ENCODE measurements around the gene OR2A7.
"Not testable (repeated sequence)": the region's sequence is repeated elsewhere in the genome, so short reads cannot be mapped to it uniquely, and the experiment has no call there.

The OR2A7 gene

DNA sequence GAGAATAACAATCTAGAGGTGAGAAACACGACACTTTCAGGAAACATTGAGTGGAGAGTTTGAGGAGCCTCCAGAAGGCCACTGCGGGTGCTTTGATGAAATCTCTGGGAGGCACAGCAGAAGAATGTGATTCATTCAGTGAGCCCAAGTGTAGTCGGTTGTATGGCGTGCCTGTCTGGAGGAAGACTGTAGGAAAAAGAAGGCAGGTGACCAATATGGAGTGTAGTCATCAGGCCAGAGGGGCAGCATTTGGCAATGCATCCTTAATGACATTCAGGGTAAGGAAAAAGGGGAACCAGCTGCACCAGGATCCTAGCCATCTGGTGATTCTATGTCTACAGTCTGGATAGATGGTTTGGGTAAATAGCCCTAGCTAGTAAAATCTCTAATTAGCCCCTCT lies 12.3 kb downstream of the OR2A7 start:
- H3K36me3 ChIP-seq (ENCODE audit: control insufficient read depth in 4 of 4, insufficient read depth in 4 of 4, low read length in 3 of 4); CTCF ChIA-PET; H3K27ac ChIP-seq (ENCODE audit: insufficient read depth in 1 of 2, low read depth in 1 of 2, low read length in 2 of 2, poor library complexity in 1 of 2, severe bottlenecking in 2 of 2); H3K27me3 ChIP-seq (replicated peaks in 2 of 5; ENCODE audit: control insufficient read depth in 4 of 5, insufficient read depth in 5 of 5, low read length in 4 of 5); H3K4me3 ChIP-seq (ENCODE audit: control insufficient read depth in 1 of 7, extremely low read depth in 1 of 7, insufficient read depth in 4 of 7, low read depth in 2 of 7, low read length in 6 of 7); DNase-seq; H3K9me3 ChIP-seq (ENCODE audit: control extremely low read depth in 1 of 5, control insufficient read depth in 4 of 5, insufficient read depth in 2 of 5, low read depth in 1 of 5, low read length in 4 of 5); POLR2A ChIA-PET; H3K4me1 ChIP-seq (ENCODE audit: control extremely low read depth in 1 of 4, control insufficient read depth in 4 of 4, insufficient read depth in 4 of 4, low read length in 3 of 4): not testable (repeated sequence)
- WGBS (ENCODE audit: insufficient coverage): no CpG with 5 or more reads among the region's 4 CpGs

DNA sequence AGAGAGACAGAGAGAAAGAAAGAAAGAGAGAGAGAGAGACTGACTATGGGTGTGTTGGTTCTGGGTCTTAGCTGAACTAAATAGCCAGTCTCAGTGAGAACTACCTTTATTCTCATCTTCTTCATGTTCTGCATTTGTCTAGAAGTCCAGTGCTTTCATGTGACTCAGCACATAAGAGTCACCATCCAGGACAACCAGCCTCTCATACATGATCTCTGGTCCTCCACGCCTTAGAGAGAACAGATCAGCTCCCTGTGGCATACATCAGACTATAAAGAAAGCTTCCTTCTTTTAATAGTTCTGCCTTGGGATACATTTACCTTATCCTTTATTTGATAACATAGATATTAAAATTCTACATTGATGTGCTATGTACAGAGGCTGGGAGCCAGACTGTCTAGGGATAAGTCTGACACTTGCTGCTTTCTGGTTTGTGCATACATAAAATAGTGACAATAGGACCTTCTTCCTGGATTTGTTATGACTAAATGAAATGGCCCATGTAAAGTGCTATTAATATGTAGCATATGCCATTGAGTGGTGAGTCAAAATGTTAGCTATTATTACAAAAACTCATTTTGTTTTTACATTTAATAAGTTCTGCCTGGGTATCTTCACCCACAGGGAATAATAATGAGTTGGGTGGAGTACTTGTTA lies 16.8 kb downstream of the OR2A7 start:
- CTCF ChIA-PET: not testable (repeated sequence)
- no CpG with 5 or more reads among the region's 1 CpG for WGBS (ENCODE audit: insufficient coverage)

GRCh38 chr7:144246967-144247366 lies 17.6 kb downstream of the OR2A7 start:
- H3K4me1 ChIP-seq (ENCODE audit: control extremely low read depth in 1 of 4, control insufficient read depth in 4 of 4, insufficient read depth in 4 of 4, low read length in 3 of 4); H3K27ac ChIP-seq (ENCODE audit: insufficient read depth in 1 of 2, low read depth in 1 of 2, low read length in 2 of 2, poor library complexity in 1 of 2, severe bottlenecking in 2 of 2); DNase-seq; H3K27me3 ChIP-seq (replicated peaks in 2 of 5; ENCODE audit: control insufficient read depth in 4 of 5, insufficient read depth in 5 of 5, low read length in 4 of 5); POLR2A ChIA-PET; H3K4me3 ChIP-seq (ENCODE audit: control insufficient read depth in 1 of 7, extremely low read depth in 1 of 7, insufficient read depth in 4 of 7, low read depth in 2 of 7, low read length in 6 of 7); CTCF ChIA-PET; H3K9me3 ChIP-seq (ENCODE audit: control extremely low read depth in 1 of 5, control insufficient read depth in 4 of 5, insufficient read depth in 2 of 5, low read depth in 1 of 5, low read length in 4 of 5); H3K36me3 ChIP-seq (ENCODE audit: control insufficient read depth in 4 of 4, insufficient read depth in 4 of 4, low read length in 3 of 4): not testable (repeated sequence)
- no CpG with 5 or more reads among the region's 5 CpGs for WGBS (ENCODE audit: insufficient coverage)

More for the DNA sequence above, 16.8 kb downstream of the OR2A7 start:
- H3K36me3 ChIP-seq (ENCODE audit: control insufficient read depth in 4 of 4, insufficient read depth in 4 of 4, low read length in 3 of 4); DNase-seq; H3K27me3 ChIP-seq (replicated peaks in 2 of 5; ENCODE audit: control insufficient read depth in 4 of 5, insufficient read depth in 5 of 5, low read length in 4 of 5); H3K27ac ChIP-seq (ENCODE audit: insufficient read depth in 1 of 2, low read depth in 1 of 2, low read length in 2 of 2, poor library complexity in 1 of 2, severe bottlenecking in 2 of 2); H3K4me1 ChIP-seq (ENCODE audit: control extremely low read depth in 1 of 4, control insufficient read depth in 4 of 4, insufficient read depth in 4 of 4, low read length in 3 of 4); H3K4me3 ChIP-seq (ENCODE audit: control insufficient read depth in 1 of 7, extremely low read depth in 1 of 7, insufficient read depth in 4 of 7, low read depth in 2 of 7, low read length in 6 of 7); H3K9me3 ChIP-seq (ENCODE audit: control extremely low read depth in 1 of 5, control insufficient read depth in 4 of 5, insufficient read depth in 2 of 5, low read depth in 1 of 5, low read length in 4 of 5); POLR2A ChIA-PET: not testable (repeated sequence)

DNA sequence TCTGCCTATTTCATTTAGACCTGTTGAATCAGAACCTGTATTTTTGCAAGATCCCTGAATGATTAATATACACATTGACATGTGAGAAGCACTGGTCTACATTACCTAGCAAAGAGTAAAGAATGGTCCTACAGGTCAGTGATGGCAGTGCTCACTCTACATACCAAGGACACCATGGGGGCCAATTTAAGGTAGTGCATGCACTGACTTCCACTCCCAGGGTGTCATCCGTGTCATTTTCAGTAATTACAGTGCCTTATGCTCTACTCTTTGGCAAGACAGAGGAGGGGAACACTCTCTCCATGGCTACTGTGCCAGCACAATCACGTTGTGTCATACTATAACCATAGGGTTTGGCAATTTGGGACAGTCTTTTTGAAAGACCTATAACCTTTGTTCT lies 19.2 kb downstream of the OR2A7 start:
- H3K27me3 ChIP-seq (replicated peaks in 2 of 5; ENCODE audit: control insufficient read depth in 4 of 5, insufficient read depth in 5 of 5, low read length in 4 of 5); H3K4me1 ChIP-seq (ENCODE audit: control extremely low read depth in 1 of 4, control insufficient read depth in 4 of 4, insufficient read depth in 4 of 4, low read length in 3 of 4); H3K4me3 ChIP-seq (ENCODE audit: control insufficient read depth in 1 of 7, extremely low read depth in 1 of 7, insufficient read depth in 4 of 7, low read depth in 2 of 7, low read length in 6 of 7); CTCF ChIA-PET; H3K9me3 ChIP-seq (ENCODE audit: control extremely low read depth in 1 of 5, control insufficient read depth in 4 of 5, insufficient read depth in 2 of 5, low read depth in 1 of 5, low read length in 4 of 5); DNase-seq; POLR2A ChIA-PET; H3K27ac ChIP-seq (ENCODE audit: insufficient read depth in 1 of 2, low read depth in 1 of 2, low read length in 2 of 2, poor library complexity in 1 of 2, severe bottlenecking in 2 of 2); H3K36me3 ChIP-seq (ENCODE audit: control insufficient read depth in 4 of 4, insufficient read depth in 4 of 4, low read length in 3 of 4): not testable (repeated sequence)
- no CpG with 5 or more reads among the region's 2 CpGs for WGBS (ENCODE audit: insufficient coverage)

DNA sequence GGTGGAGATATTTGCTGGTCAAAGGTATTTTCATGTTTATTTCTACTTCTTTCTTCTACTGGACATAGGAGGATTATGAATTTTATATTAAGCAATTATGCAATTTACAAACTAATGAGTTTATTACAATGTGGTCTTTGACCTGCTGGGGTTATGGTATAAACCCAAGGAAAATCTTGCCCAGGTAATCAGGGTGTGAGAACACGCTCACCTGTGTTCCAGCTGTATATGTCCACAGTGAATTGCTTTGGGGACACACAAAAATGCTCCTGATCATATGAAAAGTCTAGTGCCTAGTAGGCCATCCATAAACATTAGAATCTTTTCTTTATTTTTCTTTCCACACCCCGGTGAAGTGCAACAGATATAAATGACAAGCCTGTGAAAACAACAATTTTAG lies 25.2 kb downstream of the OR2A7 start, which contains the start of gene OR2A42:
Gene OR2A42 (minus strand): TSS at position 241 of the 400 bp plus-strand sequence. CDS start 6,762 bp downstream, outside the sequence.
- CTCF ChIA-PET; H3K27me3 ChIP-seq (replicated peaks in 2 of 5; ENCODE audit: control insufficient read depth in 4 of 5, insufficient read depth in 5 of 5, low read length in 4 of 5); H3K36me3 ChIP-seq (ENCODE audit: control insufficient read depth in 4 of 4, insufficient read depth in 4 of 4, low read length in 3 of 4); DNase-seq; H3K27ac ChIP-seq (ENCODE audit: insufficient read depth in 1 of 2, low read depth in 1 of 2, low read length in 2 of 2, poor library complexity in 1 of 2, severe bottlenecking in 2 of 2); H3K4me3 ChIP-seq (ENCODE audit: control insufficient read depth in 1 of 7, extremely low read depth in 1 of 7, insufficient read depth in 4 of 7, low read depth in 2 of 7, low read length in 6 of 7); H3K9me3 ChIP-seq (ENCODE audit: control extremely low read depth in 1 of 5, control insufficient read depth in 4 of 5, insufficient read depth in 2 of 5, low read depth in 1 of 5, low read length in 4 of 5); POLR2A ChIA-PET; H3K4me1 ChIP-seq (ENCODE audit: control extremely low read depth in 1 of 4, control insufficient read depth in 4 of 4, insufficient read depth in 4 of 4, low read length in 3 of 4): not testable (repeated sequence)
- no CpG with 5 or more reads among the region's 2 CpGs for WGBS (ENCODE audit: insufficient coverage)

DNA sequence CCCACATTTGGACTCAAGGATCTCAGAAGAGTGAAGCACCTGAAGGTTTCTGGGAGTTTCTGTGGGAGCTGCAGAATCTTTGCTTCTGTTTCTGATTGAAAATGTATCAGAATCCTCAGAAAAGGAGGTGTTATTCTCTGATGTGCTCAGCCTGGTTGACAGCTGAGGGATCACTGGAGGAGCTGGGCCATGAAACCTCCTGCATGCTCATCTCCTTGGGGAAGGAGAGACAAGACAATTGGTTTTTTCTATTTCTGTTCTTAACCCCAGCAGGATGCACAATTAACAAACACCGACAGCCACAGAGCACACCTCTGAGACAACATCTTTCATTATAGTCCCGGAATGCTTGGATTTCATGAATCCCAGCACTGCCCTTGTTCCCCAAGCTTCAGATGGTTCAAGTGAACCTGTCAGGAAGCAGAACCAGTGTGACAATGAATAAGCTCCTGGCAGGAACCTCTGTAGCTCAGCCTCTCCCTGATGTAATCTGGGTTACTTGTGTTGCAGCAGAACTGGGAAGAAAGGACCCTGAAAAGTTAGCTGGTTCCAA lies 26.0 kb downstream of the OR2A7 start:
- H3K36me3 ChIP-seq (ENCODE audit: control insufficient read depth in 4 of 4, insufficient read depth in 4 of 4, low read length in 3 of 4); H3K4me1 ChIP-seq (ENCODE audit: control extremely low read depth in 1 of 4, control insufficient read depth in 4 of 4, insufficient read depth in 4 of 4, low read length in 3 of 4); H3K27ac ChIP-seq (ENCODE audit: insufficient read depth in 1 of 2, low read depth in 1 of 2, low read length in 2 of 2, poor library complexity in 1 of 2, severe bottlenecking in 2 of 2); CTCF ChIA-PET; H3K9me3 ChIP-seq (ENCODE audit: control extremely low read depth in 1 of 5, control insufficient read depth in 4 of 5, insufficient read depth in 2 of 5, low read depth in 1 of 5, low read length in 4 of 5); POLR2A ChIA-PET; DNase-seq; H3K4me3 ChIP-seq (ENCODE audit: control insufficient read depth in 1 of 7, extremely low read depth in 1 of 7, insufficient read depth in 4 of 7, low read depth in 2 of 7, low read length in 6 of 7); H3K27me3 ChIP-seq (replicated peaks in 2 of 5; ENCODE audit: control insufficient read depth in 4 of 5, insufficient read depth in 5 of 5, low read length in 4 of 5): not testable (repeated sequence)
- 100% methylated on average over 1 of the region's 2 CpGs for WGBS (ENCODE audit: insufficient coverage)

DNA sequence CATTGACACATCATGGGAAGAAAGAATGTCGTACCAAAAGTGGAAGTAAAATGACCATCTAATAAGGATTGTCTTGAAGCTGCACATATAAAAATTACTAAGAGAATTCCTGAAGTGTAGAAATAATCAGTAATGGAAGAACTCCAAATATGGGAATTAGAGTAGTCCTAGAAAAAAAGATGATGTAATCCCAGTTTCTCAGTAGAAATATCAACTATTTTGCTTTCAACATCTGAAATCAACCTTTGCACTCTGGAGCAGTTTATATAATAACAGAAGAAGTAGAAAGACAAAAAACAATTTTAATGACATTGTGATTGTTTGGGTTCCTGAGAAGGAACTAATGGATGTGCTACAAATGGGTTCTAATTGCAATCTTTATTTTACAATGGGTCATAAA lies 31.6 kb downstream of the OR2A7 start:
- H3K4me3 ChIP-seq (ENCODE audit: control insufficient read depth in 1 of 7, extremely low read depth in 1 of 7, insufficient read depth in 4 of 7, low read depth in 2 of 7, low read length in 6 of 7); H3K9me3 ChIP-seq (ENCODE audit: control extremely low read depth in 1 of 5, control insufficient read depth in 4 of 5, insufficient read depth in 2 of 5, low read depth in 1 of 5, low read length in 4 of 5); H3K27me3 ChIP-seq (replicated peaks in 2 of 5; ENCODE audit: control insufficient read depth in 4 of 5, insufficient read depth in 5 of 5, low read length in 4 of 5); H3K36me3 ChIP-seq (ENCODE audit: control insufficient read depth in 4 of 4, insufficient read depth in 4 of 4, low read length in 3 of 4); H3K27ac ChIP-seq (ENCODE audit: insufficient read depth in 1 of 2, low read depth in 1 of 2, low read length in 2 of 2, poor library complexity in 1 of 2, severe bottlenecking in 2 of 2); CTCF ChIA-PET; POLR2A ChIA-PET; DNase-seq; H3K4me1 ChIP-seq (ENCODE audit: control extremely low read depth in 1 of 4, control insufficient read depth in 4 of 4, insufficient read depth in 4 of 4, low read length in 3 of 4): not testable (repeated sequence)
- WGBS (ENCODE audit: insufficient coverage): no CpG with 5 or more reads among the region's 1 CpG
